D721Med (cell line): Measurements from ENCODE around the gene VAC14.

ENCODE experiments used
- DNase-seq: peaks from one replicate; pipeline ENCODE4 v3.0.0; 2011; ENCODE audit warnings: low spot score; ENCODE audit not compliant: insufficient read length
- FAIRE-seq: peaks from 2 replicates; lab custom pipeline; 2011; peaks lifted over from hg19 to GRCh38; lab: Jason Lieb, UNC
- TF ChIP-seq, protein P1 (sequence below): IDR thresholded peaks from 2 replicates; pipeline ENCODE4 v1.5.1; 2012; ENCODE audit warnings: mild to moderate bottlenecking, control low read depth; ENCODE audit not compliant: insufficient read depth; ENCODE audit errors: missing control alignments

Gene VAC14

DNA sequence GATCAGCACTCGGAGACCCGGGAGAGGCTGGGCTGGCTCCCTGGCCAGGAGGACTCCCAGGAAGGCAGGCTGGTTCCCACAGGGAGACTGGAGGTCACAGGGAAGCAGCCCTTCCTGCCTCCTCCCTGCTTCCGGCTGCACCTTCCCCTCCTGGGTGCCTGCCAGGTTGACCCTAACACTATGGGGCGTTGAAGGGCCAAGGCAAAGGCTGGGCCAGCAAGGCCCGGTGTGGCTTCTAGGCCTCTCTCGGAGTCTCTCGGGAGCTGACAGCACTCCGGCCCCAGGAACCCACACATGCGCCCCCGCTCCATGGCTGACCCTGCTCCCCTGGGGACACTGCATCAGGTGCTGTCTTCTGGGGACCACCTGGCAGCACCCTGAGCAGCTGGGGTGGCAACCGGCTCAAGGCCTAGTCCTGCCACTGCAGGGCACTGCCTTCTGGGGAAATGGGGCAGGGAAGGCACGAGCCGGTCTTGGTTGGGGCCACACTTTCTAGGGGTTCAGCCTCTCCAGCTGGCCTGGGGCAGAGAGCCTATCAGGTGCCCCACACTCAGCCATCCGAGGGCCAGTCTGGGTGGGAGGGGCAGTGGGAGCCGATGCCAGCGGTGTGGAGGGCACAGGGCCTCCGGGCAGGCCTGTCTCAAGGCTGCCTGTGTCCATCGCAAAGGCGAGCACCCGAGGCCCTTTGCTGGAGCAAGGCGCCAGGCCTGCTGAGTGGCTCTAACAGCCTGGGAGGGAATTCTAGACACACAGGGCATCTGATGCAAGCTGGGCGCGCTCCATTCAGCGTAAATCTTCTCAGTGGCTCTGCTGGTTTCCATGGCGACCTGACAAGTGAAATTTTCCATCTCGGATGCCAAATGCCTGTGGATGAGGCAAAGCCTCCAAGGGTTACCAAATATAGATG lies 109.5 kb downstream of the VAC14 start:
- TF ChIP-seq, protein P1, sequence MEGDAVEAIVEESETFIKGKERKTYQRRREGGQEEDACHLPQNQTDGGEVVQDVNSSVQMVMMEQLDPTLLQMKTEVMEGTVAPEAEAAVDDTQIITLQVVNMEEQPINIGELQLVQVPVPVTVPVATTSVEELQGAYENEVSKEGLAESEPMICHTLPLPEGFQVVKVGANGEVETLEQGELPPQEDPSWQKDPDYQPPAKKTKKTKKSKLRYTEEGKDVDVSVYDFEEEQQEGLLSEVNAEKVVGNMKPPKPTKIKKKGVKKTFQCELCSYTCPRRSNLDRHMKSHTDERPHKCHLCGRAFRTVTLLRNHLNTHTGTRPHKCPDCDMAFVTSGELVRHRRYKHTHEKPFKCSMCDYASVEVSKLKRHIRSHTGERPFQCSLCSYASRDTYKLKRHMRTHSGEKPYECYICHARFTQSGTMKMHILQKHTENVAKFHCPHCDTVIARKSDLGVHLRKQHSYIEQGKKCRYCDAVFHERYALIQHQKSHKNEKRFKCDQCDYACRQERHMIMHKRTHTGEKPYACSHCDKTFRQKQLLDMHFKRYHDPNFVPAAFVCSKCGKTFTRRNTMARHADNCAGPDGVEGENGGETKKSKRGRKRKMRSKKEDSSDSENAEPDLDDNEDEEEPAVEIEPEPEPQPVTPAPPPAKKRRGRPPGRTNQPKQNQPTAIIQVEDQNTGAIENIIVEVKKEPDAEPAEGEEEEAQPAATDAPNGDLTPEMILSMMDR = no peak
- DNase-seq (no peak), FAIRE-seq (no peak)

DNA sequence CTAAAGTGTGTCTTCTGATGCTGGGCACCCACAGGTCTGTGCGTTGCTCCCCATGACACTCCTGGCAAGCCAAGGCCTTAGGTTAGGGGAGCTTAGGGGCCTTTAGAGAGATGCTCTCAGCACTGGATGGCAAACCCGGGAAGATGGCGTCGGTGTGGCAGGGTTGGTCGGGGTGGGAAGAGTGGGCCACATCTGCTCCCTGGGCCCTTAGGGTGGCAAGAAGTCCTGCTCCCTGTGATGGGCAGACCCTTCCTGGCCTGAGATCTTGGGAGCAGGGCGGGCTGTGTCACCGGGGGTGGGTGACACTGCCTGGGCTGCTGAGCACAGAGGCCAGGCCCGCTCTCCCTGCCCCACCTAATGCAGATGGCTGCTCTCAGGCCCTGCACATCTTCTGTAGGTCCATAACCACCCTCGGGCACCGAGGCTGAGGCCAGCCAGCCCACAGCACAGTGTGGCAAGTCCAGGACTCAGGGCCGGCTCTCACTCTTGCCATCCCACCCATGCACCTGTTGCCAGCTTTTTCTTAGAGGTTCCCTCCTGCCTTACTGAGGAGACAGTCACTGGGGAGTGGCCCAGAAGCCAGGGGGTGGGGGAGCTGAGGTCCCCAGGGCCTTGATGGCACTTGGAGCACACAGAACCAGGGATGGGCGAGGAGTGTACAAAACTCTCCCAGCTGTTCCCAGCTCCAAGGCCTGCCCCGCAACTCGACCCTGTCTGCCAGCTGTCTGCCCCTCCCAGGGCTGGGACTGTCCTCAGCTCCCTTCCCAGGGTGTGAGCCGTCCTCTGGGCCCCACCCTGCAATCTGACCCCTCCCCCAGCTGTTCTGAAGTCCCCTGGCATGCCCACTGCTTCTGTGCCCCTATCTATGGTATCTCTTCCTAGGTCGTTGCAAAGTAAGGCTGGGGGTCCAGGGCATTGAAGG lies 110.7 kb downstream of the VAC14 start:
- no peak for FAIRE-seq
- no peak for DNase-seq
- TF ChIP-seq, protein P1 = no peak

DNA sequence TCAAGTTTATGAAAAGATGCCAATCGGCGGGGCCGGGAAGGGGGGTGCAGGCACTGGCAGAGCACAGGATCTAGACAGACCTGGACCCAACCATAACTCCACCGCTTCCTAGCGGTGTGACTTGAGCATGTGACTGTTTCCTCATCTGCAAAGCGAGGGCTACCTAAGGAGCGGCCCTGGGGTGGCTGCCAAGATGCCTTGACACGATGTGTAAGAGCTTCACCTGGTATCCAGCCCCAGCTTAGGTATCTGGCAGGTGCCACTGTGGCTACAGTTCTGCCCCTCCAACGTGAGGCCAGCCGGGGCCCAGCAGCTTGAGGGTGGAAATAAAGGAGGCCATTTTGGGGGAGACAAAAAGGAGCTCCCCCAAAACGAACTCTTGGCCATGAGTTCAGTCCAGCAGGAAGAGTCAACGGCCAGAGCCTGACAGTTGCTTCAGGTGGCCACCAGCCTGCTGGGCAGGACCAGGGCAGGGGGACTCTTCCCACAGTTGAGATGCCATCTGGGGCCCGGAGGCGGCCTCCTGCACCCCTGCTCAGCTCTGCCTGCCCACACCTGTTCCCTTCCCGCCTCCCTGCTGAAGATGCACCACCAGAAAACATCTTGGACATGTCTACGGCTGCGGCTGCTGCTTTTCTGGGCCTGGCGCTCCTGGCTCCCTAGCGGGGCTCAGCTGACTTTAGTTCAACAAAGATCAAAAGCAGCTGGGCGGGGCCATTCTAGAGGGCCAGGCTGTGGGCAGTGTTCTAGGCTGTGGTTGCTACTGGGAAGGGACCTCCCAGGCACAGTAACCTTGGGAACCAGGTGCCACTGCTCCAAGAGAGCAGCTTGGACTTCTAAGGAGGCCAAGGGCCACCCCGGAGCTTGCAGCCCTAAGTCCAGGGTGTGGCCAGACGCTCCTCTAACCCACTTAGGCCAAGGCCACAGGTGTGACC lies 111.7 kb downstream of the VAC14 start:
- TF ChIP-seq, protein P1 = no peak
- no peak for FAIRE-seq
- DNase-seq = no peak

DNA sequence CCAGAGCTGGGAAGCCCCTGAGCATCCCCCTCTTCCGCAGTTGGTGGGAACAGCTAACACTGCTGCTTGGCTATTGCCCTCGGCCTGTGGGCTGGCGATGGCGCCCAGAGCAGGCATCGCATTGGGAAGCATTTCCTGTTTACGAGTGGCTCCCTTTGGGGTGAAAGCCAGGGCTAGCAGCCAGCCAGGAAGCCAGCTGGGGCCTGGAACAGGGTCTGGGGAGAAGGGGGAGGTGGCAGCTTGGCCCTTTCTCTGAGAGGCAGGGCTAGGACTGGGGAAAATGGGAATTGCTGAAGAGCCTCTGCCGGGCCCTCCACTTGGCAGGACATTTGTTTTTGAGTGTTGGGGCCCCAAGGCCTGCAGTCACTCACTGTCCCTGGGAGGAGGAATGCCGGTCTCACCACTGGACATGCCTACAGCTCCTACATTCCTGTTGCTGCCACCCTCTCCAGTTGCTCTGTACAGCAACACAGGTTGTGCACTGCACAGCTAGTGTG lies 112.7 kb downstream of the VAC14 start:
- TF ChIP-seq, protein P1 = no peak
- FAIRE-seq = no peak
- DNase-seq = no peak

DNA sequence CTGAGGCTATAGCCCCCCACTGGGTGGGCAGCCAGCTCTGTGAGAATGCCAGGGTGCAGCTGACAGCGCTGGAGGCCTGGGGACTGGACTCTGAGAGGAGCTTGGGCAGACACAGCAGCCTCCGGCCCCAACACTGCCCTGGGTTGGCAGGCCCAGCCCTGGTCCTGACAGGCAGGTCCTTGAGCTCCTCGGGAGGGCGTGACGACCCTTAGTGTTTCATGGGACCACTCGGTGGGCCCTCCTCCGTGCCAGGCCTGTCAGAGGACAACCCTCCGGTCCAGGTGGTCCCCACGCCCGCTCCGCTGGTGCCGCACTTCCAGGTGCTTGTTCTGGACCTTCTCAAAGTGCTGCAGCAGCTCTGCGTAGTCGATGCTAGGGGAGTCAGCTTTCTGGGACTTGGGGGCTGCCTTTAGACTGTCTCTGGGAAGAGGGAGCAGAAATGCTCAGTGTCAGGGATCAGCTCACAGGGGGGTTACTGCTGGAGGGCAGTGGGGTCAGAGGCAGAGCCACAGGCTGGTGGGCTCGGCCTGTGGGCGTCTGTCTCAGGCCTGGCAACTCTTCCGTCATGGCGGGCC lies 113.2 kb downstream of the VAC14 start:
- DNase-seq (no peak), FAIRE-seq (no peak)
- TF ChIP-seq, protein P1 = no peak

DNA sequence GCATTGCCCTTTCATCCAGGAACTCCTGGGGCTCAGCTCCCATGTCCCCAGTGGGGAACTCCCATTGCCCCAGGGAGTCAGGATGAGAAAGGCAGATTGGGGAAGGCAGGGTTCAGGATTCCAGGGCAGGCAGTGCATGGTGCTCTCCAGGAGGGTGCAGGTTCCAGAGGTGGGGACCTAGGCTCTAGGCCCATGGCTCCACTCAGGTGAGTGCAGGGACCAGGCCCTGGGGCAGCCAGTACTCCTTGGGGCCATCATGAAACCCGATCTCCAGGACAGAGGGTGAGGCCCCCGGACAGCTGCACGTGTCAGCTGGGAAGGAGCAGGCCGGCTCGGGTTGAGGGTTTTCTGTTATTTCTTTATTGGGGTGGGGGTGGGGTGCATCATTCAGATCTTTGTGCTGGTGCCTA lies 113.9 kb downstream of the VAC14 start:
- FAIRE-seq (no peak), DNase-seq (no peak)
- TF ChIP-seq, protein P1 = no peak
